Renal cortex interstitium (tissue), 11 donors: Measurements from ENCODE around the gene LEPR. TPM values are rescaled to one million over a fixed set of nuclear protein-coding genes. Genes with fewer than 3 reads are reported as not detected.
A peak's percentile ranks its signal among the peaks of the same experiment; 100 is the strongest.

Source experiments
- DNase-seq, 11 donors: peaks; one replicate each; pipeline ENCODE4 v3.0.0-alpha.2; 2013; ENCODE audit warnings: low read depth in 9 of 11, low spot score in 4 of 11; ENCODE audit errors: extremely low read depth in 1 of 11
- polyA plus RNA-seq, 3 donors: library from polyadenylated mRNA; unstranded; fragments of 120-200 nt; gene quantifications; one replicate each; pipeline ENCODE4 v1.2.1, GENCODE V29; 2013; ENCODE audit not compliant: insufficient read length in 3 of 3

The LEPR gene
- polyA plus RNA-seq, 3 donors, result 7.7 to 11.7 (median 7.9) TPM

DNA sequence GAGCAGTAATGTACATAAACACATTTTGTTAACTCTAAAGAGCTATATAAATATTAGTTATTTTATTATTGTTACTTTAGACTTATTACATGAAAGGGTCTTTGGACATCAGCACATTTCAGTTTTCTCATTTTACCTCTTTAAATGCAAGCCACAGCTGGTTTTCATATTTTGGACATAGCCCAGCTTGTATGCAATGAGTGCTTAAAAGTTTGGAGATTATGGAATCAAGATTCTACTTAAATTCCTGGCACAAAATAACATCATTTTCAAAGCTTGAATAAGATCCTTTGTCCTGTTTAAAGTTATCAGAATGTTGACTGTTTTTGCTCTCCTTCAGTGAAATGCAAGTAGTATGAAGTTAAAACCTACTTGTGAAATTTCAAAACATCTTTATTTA lies 15.5 kb upstream of the LEPR start:
- no peak for DNase-seq

DNA sequence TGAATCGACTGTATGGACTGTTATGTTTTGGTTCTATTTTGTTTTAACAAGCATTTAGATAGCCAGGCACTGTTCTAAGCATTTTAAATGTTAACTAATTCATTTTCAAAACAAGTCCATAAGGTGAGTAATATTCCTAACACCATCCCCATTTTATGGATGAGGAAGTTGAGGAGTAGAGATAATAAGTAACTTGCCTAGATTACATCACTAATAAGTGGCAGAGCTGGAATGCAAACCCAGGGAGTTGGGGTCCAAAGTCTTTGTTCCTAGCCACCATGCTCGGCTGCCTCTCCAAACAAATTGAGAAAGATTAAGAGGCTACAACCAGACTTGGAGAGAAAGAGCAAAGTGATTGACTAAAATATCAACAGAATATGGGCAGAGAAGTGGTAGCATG lies 12.6 kb upstream of the LEPR start:
- DNase-seq, result peak in 1 of 11 donors; percentile 38

GRCh38 chr1:65409314-65409713 lies 11.2 kb upstream of the LEPR start:
- no peak for DNase-seq

DNA sequence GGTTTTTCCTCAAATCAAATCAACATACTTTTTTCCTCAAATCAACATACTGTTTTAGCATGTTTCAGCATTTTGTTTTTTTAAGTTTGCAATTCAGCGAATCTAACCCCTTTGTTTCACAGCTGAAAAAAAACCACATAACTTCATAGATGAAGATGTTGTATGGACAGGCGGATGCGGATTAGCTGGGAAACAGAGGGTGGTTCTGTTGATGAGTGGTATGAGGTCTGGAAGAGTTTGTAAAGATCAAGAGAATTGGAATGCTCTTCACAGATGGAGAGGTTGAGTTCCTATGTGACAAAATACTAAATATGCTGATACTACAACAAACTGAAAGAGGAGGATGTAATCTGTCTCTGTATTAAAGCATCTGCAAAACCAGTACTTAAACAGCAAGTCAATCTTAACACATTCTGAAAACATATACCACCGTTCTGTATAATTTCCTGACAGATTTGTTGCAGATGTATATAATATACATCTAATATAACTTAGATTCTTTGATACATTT lies 10.6 kb upstream of the LEPR start:
- no peak for DNase-seq

GRCh38 chr1:65412256-65412983 lies 8.0 kb upstream of the LEPR start:
- no peak for DNase-seq

DNA sequence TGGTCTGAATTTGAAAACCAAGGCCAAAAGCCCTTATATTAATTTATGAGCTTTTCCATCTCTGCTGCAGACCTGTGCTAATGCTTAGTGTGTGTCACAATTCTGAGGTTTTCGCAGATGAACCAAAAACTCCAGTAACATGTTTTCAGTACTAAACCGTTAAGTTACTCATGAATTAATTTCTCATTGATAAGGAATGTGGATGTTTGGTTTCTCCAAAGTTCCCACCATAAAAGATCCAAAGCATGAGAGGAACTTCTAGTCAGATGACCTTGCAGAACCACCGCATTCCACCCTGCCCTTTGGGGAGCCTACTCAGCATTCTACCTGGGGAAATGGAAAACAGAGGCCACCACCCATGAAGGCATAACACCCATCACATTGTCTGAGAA lies 7.5 kb upstream of the LEPR start:
- no peak for DNase-seq

DNA sequence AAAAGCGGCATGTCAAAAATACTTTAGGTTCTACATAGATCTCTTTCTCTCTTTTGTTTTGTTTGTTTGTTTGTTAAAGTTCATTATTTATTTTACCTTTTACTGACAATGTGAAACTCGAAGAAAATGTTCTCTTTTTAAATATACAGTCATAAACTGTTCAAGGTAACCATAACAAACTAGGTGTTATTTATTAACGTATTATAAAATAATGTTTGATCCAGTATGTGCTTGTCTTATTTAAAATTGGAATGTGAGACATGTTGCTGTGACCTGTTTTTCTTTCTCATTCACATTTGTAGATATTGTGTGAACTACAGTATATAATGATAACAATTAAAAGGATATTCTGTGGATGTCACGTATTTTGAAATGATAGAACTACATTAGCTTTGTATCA lies 5.9 kb upstream of the LEPR start:
- no peak for DNase-seq

GRCh38 chr1:65416767-65417166 lies 3.7 kb upstream of the LEPR start:
- no peak for DNase-seq

DNA sequence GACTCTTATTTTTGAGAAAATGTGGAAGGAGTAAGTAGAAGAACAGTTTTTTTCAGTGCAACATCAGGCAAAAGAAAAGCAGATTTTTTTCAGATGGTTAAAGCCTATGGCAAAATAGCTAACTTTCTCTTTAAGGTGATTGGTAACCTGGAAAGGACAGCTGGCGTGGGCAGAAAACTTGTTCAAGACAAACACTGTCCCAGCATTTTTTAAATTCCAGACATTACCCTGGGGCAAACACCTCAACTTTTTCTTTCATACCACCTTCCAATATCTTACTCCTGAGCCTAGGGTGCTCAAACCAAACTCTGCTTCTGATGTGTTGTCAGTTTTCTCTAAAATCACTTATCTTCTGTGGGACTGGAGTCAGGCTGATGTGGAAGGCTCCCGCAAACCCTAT lies 2.7 kb upstream of the LEPR start:
- DNase-seq, result no peak

GRCh38 chr1:65418522-65419185 lies 1.8 kb upstream of the LEPR start:
- DNase-seq, result no peak

DNA sequence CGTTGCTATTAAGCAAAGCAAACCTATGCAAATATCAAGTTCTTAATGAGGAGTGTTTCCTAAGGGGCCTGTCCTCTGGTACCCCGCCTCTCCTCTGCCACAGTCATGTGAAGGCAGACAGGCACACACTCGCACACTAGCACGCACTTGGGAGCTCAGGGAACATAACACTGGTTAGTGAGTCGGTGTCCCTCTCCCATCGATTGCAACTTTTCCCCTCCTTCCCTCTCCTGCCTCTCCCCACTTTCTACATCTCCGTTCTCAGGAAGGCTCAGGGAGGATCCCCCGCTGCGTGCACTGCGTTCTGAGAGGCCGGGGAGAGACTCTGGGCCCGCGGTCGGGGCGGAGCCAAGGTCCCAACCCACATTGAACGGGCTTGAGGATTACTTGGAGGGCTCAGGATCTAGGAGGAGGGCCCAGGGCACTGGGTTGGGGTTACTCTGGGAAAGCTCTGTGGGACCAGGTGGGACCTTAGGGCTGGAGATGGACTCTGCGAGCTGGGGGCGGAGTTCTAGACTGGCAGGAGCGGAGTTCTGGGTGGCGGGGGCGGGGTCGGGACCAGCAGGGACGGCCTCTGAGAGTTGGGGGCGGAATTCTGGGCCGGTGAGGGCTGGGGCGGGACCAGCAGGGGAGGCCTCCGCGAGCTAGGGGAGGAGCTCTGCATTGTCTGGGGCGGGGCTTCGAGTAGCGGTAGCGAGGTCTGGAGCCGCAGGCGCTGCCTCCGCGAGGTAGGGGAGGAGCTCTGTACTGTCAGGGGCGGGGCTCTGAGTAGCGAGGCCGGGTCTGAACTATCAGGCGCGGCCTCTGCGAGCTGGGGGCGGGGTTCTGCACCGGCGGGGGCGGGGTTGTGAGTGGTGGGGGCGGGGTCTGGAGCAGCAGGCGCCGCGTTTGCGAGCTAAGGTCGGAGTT lies 533 bp upstream of the LEPR start:
- DNase-seq, result peak; percentile 87 to 97 (median 95)

DNA sequence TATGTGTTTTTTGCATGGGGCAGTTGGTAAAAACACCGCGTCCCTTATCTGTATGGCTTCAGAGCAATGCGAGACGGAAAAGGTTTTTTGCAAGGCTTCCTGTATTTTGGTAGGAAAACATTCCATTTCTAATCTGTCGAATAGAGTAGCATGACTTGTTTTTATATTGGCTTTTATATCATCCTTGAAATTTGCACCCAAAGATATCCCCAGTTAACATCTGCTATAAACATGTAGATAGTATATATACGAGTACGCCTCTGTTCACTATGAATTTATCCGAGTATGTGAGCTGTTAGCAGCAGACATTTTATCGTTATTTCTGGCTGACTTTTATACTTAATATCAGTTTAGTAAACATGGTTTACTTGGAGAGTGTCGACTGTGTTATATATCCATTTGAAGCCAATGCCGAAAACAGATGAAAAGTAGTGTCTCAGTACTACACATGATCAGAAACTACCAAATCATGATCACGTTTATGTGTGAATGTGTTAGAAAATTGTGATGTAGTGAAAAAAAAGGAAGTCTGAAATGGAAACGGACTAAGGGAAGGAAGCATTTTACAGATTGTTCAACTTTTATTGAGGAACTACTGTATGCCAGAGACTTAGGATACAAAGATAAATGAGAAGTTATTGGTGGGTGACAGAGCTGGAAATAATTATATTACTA lies 1.0 kb downstream of the LEPR start:
- peak in 1 of 11 donors; percentile 14 for DNase-seq

DNA sequence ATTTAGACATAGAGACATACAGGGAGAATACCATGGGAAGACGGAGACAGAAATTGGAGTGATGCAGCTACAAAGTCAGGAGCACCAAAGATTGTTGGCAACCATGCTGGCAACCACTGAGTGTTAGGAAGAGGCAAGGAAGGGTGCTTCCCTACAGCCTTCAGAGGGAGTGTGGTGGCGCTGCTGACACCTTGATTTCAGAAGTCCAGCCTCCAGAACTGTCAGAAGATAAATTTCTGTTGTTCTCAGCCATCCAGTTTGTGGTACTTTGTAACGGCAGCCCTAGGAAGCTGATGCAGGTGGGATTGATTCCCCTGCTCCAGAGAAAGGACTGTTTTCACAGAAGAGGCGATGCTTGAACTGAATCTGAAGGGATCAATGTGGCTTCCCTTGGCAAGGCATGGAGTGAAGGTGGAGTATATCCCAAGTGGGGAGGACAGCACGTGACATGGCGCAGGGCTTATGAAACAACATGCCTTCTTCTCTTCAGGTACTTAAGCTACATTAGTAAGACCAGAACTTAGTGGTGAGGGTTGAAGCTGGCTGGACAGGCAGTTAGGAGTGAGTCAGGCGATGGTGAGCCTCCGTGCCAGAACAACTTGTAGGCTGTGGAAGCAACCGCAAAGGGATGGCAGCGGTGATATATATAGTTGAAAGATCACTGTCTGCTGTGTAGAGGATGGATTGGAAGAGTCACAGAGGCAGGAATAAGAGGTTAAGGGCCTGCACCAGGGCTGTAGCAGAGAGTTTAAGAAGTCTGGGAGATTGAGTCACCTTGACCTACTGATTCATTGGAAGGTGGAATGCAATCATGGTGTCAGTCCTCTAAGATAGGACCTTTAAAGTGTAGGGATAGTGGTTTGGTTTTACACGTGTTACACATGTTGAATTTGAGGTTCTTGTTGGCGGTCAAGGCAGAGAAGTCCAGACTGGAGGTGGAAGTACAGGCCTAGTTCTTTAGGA lies 2.1 kb downstream of the LEPR start:
- DNase-seq, result no peak

DNA sequence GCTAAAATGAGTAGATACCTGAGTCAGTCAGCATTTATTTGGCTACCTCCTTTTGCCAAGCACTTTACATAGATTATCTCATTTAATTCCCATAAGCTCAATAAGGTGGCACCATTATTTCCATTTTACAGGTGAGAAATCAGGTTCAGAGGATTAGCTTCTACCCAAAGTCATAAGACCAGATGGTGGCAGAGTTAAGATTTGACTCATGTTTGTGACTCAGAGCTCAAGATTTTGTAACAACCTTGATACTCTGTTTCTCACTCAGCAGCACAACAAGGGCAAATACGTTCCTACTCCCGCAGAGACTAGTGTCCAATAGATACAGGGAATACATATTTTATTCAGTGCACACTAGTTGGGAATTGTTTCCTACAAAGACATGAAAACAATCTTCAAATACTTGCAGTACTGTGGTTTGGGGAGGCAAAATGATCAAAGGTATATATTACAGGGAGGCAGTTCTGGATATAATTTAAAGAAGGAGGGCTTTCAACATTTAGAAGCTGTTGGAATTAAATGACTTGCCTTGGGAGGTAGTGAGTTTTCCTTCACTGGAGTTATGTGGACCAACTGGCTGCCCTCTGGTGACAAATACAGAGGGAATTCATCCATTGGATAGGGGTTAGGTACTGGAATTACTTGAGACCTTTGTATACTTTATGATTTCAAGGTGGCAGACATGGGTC lies 3.6 kb downstream of the LEPR start:
- no peak for DNase-seq

- no peak for DNase-seq
These were observed 4.1 kb downstream of the LEPR start for GRCh38 chr1:65424573-65424889.

DNA sequence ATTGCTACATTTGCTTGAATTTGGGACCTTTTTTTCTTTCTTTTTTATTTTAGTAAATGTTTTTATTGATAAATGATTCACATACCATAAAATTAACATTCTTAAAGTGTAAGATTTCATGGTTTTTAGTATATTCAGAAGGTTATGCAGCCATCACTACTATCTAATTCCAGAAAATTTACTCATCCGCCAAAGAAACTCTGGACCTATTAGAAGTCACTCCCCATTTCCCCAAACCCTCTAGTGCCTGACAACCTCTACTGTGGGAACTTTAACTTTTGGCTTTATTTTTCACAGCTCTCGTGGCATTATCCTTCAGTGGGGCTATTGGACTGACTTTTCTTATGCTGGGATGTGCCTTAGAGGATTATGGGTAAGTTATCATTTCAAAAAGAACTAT lies 4.5 kb downstream of the LEPR start:
- DNase-seq, result no peak

DNA sequence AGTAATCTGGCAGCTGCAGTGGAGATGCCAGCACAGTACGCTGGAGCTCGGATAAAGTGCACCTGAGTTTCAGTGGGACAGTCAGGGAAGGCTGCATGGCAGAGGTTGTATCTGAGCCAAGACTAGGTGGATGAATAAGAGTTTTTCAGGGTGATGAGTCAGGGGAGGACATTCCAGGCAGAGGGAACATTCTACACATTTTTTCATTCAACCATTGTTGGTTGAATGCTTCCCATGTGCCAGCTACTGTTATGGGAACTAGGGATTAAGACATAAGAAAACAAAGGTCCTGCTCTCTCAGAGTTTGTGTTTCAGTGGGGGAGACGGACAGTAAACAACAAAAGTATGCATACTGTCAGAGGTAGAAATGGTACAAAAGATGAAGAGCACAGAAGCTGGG lies 5.2 kb downstream of the LEPR start:
- DNase-seq, result no peak

- DNase-seq, result no peak
These were observed 8.6 kb downstream of the LEPR start for GRCh38 chr1:65429078-65429477.
